Spleen (tissue), 7 donors: ENCODE data around the gene SPEM2.

Experiments
- POLR2A ChIP-seq, 3 donors: fragments of 450-650 bp; IDR thresholded peaks; one replicate each; pipeline ENCODE4 v1.5.1; 2017; ENCODE audit warnings: antibody characterized with exemption in 3 of 3, mild to moderate bottlenecking in 1 of 3
- POLR2AphosphoS5 ChIP-seq, 3 donors: sonication (generic); formaldehyde crosslinking; IDR thresholded peaks; one replicate each; pipeline ENCODE4 v1.5.1; 2017; ENCODE audit warnings: antibody characterized with exemption in 3 of 3
- TF ChIP-seq, protein P1 (sequence below), 11 experiments: fragments of 200-600 bp in 7 of 11; fragments of 450-650 bp in 4 of 11; sonication (generic) in 4 of 11; IDR thresholded peaks in 8 of 11; conservative IDR thresholded peaks in 3 of 11; 1 replicate in 7 of 11; 2 replicates in 4 of 11; pipeline versions ENCODE4 v1.4.0 to v1.8.0; 2016 to 2021; ENCODE audit warnings: antibody characterized with exemption in 11 of 11, inconsistent platforms in 4 of 11, mild to moderate bottlenecking in 1 of 11
- donor health status: DM: no; HTN: no; CAD: no; lungs with moderate emphysema.
- donor health status: DM: no; HTN: no; CAD: no.
- donor health status: DM: no; HTN: no; CAD: no.

DNA sequence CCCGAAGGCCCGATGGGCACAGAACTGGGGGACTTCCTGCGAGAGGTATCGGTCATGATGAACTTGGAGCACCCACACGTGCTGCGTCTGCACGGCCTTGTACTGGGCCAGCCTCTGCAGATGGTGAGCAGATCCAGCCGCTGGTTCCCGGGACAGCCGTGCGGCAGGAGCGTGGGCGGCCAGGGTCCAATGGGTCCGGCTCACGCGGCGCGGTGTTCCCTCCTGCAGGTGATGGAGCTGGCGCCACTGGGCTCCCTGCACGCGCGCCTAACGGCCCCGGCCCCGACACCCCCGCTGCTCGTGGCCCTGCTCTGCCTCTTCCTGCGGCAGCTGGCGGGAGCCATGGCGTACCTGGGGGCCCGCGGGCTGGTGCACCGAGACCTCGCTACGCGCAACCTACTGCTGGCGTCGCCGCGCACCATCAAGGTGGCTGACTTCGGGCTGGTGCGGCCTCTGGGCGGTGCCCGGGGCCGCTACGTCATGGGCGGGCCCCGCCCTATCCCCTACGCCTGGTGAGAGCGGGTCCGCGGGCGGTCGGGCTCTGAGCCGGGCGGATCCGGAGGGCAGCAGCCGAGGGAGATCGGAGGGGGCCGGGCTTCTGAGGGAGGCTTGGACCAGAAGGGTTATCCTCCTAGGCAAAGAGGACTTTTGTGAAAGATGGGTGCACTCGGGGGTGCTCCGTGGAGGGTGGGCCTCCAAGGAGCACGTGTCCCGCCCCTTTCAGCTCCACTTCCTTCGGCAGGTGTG lies 41.5 kb upstream of the SPEM2 start:
- TF ChIP-seq, protein P1, sequence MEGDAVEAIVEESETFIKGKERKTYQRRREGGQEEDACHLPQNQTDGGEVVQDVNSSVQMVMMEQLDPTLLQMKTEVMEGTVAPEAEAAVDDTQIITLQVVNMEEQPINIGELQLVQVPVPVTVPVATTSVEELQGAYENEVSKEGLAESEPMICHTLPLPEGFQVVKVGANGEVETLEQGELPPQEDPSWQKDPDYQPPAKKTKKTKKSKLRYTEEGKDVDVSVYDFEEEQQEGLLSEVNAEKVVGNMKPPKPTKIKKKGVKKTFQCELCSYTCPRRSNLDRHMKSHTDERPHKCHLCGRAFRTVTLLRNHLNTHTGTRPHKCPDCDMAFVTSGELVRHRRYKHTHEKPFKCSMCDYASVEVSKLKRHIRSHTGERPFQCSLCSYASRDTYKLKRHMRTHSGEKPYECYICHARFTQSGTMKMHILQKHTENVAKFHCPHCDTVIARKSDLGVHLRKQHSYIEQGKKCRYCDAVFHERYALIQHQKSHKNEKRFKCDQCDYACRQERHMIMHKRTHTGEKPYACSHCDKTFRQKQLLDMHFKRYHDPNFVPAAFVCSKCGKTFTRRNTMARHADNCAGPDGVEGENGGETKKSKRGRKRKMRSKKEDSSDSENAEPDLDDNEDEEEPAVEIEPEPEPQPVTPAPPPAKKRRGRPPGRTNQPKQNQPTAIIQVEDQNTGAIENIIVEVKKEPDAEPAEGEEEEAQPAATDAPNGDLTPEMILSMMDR (IDR thresholded peaks at IDR 0.05 in 8 of 11, conservative IDR thresholded peaks at IDR 0.05 in 3 of 11), result peak in 1 of 11 experiments; percentile 17
- TF ChIP-seq POLR2A (IDR thresholded peaks at IDR 0.05) (no peak), POLR2AphosphoS5 (IDR thresholded peaks at IDR 0.05) (peak; percentile 84 to 89 (median 85))
